ENCODE measurements around the gene ACTC1. TPM values are rescaled to one million over a fixed set of nuclear protein-coding genes. Genes with fewer than 3 reads are reported as not detected.

The ACTC1 gene
- total and polyA plus RNA-seq, 2 donors (not counting 3 experiments of a cell fraction or from before 2014, with no cell fraction given), result 1.0 TPM; not detected in 1

DNA sequence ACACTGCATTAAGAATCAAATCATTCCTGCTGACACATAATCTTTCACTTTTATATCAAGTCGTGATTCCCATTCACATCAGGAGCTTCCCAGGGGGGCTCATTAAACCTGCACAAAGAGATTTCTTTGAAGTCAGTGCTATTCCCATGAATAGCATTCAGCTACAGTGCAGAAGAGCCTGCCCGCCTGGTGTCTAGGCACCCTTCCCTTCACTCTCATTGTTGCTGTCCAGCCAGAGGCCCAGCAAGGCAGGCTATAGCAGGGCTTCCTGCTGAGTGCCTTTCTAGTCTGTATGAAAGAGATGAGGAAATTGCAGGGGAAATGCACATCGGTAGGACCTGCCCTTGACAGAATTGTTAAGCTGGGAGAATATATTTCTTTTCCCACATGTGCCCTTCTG, 36.0 kb downstream of the ACTC1 start:
- Histone ChIP-seq H3K9me3 (replicated peaks; ENCODE audit: control insufficient read depth, insufficient read depth, low read length) (no peaks in the 10 kb centered on the region), H3K79me2 (ENCODE audit: control insufficient read depth, insufficient read depth, low read length) (no peaks in the 10 kb centered on the region), H3K9ac (replicated peaks; ENCODE audit: extremely low read depth, insufficient read depth, low read length) (no peak overlapping the region), H2AFZ (ENCODE audit: low read depth, low read length) (no peak overlapping the region), H3K9me1 (replicated peaks; ENCODE audit: control insufficient read depth, extremely low read depth, insufficient read depth, low read length) (no peaks in the 10 kb centered on the region), H3K4me2 (ENCODE audit: insufficient read depth, low read length) (no peak overlapping the region), H3K4me3 (replicated peaks in 1 of 3; ENCODE audit: insufficient read depth in 1 of 3, low read depth in 1 of 3, low read length in 3 of 3) (no peak overlapping the region), H3K36me3 (ENCODE audit: control insufficient read depth in 2 of 2, extremely low read depth in 1 of 2, insufficient read depth in 2 of 2, low read length in 2 of 2) (no peaks in the 10 kb centered on the region), H3K27ac (ENCODE audit: insufficient read depth, low read depth, low read length) (no peak overlapping the region), H3K27me3 (ENCODE audit: control insufficient read depth in 2 of 2, insufficient read depth in 2 of 2, low read length in 2 of 2) (peaks cover 27 to 52% of the 10 kb centered on the region in 2 experiments), H3K4me1 (ENCODE audit: control insufficient read depth, extremely low read depth, insufficient read depth, low read length) (no peaks in the 10 kb centered on the region), H4K20me1 (replicated peaks; ENCODE audit: control insufficient read depth, extremely low read depth, insufficient read depth, low read length) (no peaks in the 10 kb centered on the region)
- ChIA-PET CTCF (interaction anchor here (0.8 to 0.9 kb wide), 2 partner anchors 10 to 51 kb away, joined by 3 read pairs; no protein-coding TSS in a partner anchor), POLR2A (no interaction called here)
- no TSS peak for BruUV-seq (replicated peaks)
- DNase-seq (ENCODE audit: low read depth, low spot score) (no peak), FAIRE-seq (no peak)
- dilution Hi-C loops (cut with MboI; ENCODE audit: extremely low pct_ligation_motif_present, low sequenced_read_pairs), result no loop called here
- no peak for TF ChIP-seq FOS (IDR thresholded peaks at IDR 0.05; ENCODE audit: borderline replicate concordance, insufficient read depth, low read length)
- TF ChIP-seq CTCF (IDR thresholded peaks at IDR 0.05; ENCODE audit: extremely low read depth in 1 of 2, insufficient read depth in 1 of 2, low read depth in 1 of 2, low read length in 2 of 2), result no peak
- TF ChIP-seq EZH2 (IDR thresholded peaks at IDR 0.05; ENCODE audit: borderline replicate concordance, low read depth, low read length, severe bottlenecking), result no peak
- no peak for TF ChIP-seq POLR2AphosphoS5 (IDR thresholded peaks at IDR 0.05; ENCODE audit: insufficient read depth, low read depth, low read length)
- no peak for TF ChIP-seq POLR2A (IDR thresholded peaks at IDR 0.05; ENCODE audit: low read depth, low read length)
- TF ChIP-seq, protein P1, sequence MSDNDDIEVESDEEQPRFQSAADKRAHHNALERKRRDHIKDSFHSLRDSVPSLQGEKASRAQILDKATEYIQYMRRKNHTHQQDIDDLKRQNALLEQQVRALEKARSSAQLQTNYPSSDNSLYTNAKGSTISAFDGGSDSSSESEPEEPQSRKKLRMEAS (IDR thresholded peaks at IDR 0.05; ENCODE audit: insufficient read depth, insufficient read length), result no peak
- TF ChIP-seq JUN (IDR thresholded peaks at IDR 0.05; ENCODE audit: borderline replicate concordance, insufficient read depth, insufficient read length, low read depth), result no peak
- TF ChIP-seq GATA2 (IDR thresholded peaks at IDR 0.05; ENCODE audit: insufficient read depth, insufficient read length, low read depth, low read length), result no peak
- no peak for TF ChIP-seq MYC (IDR thresholded peaks at IDR 0.05; ENCODE audit: low read depth, low read length)
- intact Hi-C loops (cut with micrococcal nuclease), result no loop called here
